MM.1S (cell line): Measurements from ENCODE around the gene SETDB2.

Experiments used
- EZH2phosphoT487 ChIP-seq: fragments of 300-600 bp; sonication (generic); IDR thresholded peaks from 2 replicates; pipeline ENCODE4 v1.6.1; 2018; ENCODE audit warnings: antibody characterized with exemption, low read length
- TF ChIP-seq, protein P1 (sequence below): fragments of 300-600 bp; sonication (generic); IDR thresholded peaks from 2 replicates; pipeline ENCODE4 v1.5.1; 2016; ENCODE audit warnings: antibody characterized with exemption, low read length, mixed read lengths

GRCh38 chr13:49441312-49441711 is 2.8 kb upstream of the SETDB2 start:
- TF ChIP-seq EZH2phosphoT487, result no peak
- TF ChIP-seq, protein P1, sequence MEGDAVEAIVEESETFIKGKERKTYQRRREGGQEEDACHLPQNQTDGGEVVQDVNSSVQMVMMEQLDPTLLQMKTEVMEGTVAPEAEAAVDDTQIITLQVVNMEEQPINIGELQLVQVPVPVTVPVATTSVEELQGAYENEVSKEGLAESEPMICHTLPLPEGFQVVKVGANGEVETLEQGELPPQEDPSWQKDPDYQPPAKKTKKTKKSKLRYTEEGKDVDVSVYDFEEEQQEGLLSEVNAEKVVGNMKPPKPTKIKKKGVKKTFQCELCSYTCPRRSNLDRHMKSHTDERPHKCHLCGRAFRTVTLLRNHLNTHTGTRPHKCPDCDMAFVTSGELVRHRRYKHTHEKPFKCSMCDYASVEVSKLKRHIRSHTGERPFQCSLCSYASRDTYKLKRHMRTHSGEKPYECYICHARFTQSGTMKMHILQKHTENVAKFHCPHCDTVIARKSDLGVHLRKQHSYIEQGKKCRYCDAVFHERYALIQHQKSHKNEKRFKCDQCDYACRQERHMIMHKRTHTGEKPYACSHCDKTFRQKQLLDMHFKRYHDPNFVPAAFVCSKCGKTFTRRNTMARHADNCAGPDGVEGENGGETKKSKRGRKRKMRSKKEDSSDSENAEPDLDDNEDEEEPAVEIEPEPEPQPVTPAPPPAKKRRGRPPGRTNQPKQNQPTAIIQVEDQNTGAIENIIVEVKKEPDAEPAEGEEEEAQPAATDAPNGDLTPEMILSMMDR, result no peak
